Measurements from ENCODE around the gene GPSM1. TPM values are rescaled to one million over a fixed set of nuclear protein-coding genes. Genes with fewer than 3 reads are reported as not detected.

The GPSM1 gene
- total RNA-seq, 4 donors from 2014 or later: 28.8 to 95.1 (median 38.1) TPM

- Histone ChIP-seq H3K27ac (no peak overlapping the region), H3K4me1 (no peaks in the 10 kb centered on the region), H3K9me3 (no peaks in the 10 kb centered on the region), H3K4me3 (no peak overlapping the region), H3K36me3 (no peaks in the 10 kb centered on the region), H3K27me3 (peaks cover 0 to 45% of the 10 kb centered on the region in 2 donors)
- WGBS, 2 donors: 66 to 69% methylated on average over 9 to 19 of the region's 22 CpGs
- DNase-seq (ENCODE audit: low spot score in 2 of 2): no peak
- TF ChIP-seq EP300 (IDR thresholded peaks at IDR 0.05): no peak
- TF ChIP-seq CTCF (IDR thresholded peaks at IDR 0.05): no peak
- no peak for TF ChIP-seq POLR2A (IDR thresholded peaks at IDR 0.05)
Observed at GRCh38 chr9:136309101-136309801, 18.1 kb upstream of the GPSM1 start.

- WGBS, 2 donors: 92 to 97% methylated on average over 5 of the region's 5 CpGs
- H3K27me3 ChIP-seq: peaks cover 0 to 45% of the 10 kb centered on the region in 2 donors
- H3K27ac ChIP-seq: no peak overlapping the region
- no peaks in the 10 kb centered on the region for H3K4me1 ChIP-seq
- no peaks in the 10 kb centered on the region for H3K36me3 ChIP-seq
- DNase-seq (ENCODE audit: low spot score in 2 of 2): no peak
- no peak overlapping the region for H3K4me3 ChIP-seq
- no peak for TF ChIP-seq CTCF (IDR thresholded peaks at IDR 0.05)
- TF ChIP-seq EP300 (IDR thresholded peaks at IDR 0.05): no peak
- no peak for TF ChIP-seq POLR2A (IDR thresholded peaks at IDR 0.05)
- peaks cover 0 to 5% (median 0%) of the 10 kb centered on the region in 4 donors for H3K9me3 ChIP-seq
Observed at GRCh38 chr9:136309806-136310220, 17.5 kb upstream of the GPSM1 start.

GRCh38 chr9:136310273-136311030 lies 16.9 kb upstream of the GPSM1 start:
- TF ChIP-seq EP300 (IDR thresholded peaks at IDR 0.05): no peak
- Histone ChIP-seq H3K36me3 (no peaks in the 10 kb centered on the region), H3K4me1 (no peaks in the 10 kb centered on the region), H3K4me3 (no peak overlapping the region), H3K27me3 (peaks cover 0 to 45% of the 10 kb centered on the region in 2 donors), H3K27ac (no peak overlapping the region), H3K9me3 (peaks cover 0 to 10% (median 0%) of the 10 kb centered on the region in 4 donors)
- 44 to 58% methylated on average over 13 to 18 of the region's 28 CpGs for WGBS, 2 donors
- no peak for DNase-seq (ENCODE audit: low spot score in 2 of 2)

GRCh38 chr9:136311051-136312008 lies 16.0 kb upstream of the GPSM1 start:
- H3K36me3 ChIP-seq: no peaks in the 10 kb centered on the region
- H3K27me3 ChIP-seq: peaks cover 0 to 45% of the 10 kb centered on the region in 2 donors
- no peak for DNase-seq (ENCODE audit: low spot score in 2 of 2)
- H3K9me3 ChIP-seq: peaks cover 0 to 10% (median 0%) of the 10 kb centered on the region in 4 donors
- WGBS, 2 donors: 49 to 61% methylated on average over 17 to 21 of the region's 23 CpGs
- TF ChIP-seq EP300 (IDR thresholded peaks at IDR 0.05) (no peak), CTCF (IDR thresholded peaks at IDR 0.05) (no peak), POLR2A (IDR thresholded peaks at IDR 0.05) (no peak)
- H3K27ac ChIP-seq: no peak overlapping the region
- H3K4me3 ChIP-seq: no peak overlapping the region
- no peaks in the 10 kb centered on the region for H3K4me1 ChIP-seq

GRCh38 chr9:136312009-136312375 lies 15.3 kb upstream of the GPSM1 start:
- no peaks in the 10 kb centered on the region for H3K36me3 ChIP-seq
- H3K27me3 ChIP-seq: peaks cover 0 to 45% of the 10 kb centered on the region in 2 donors
- WGBS, 2 donors: 62 to 69% methylated on average over 9 to 10 of the region's 10 CpGs
- DNase-seq (ENCODE audit: low spot score in 2 of 2): no peak
- H3K4me3 ChIP-seq: no peak overlapping the region
- H3K27ac ChIP-seq: no peak overlapping the region
- peaks cover 0 to 10% (median 0%) of the 10 kb centered on the region in 4 donors for H3K9me3 ChIP-seq
- TF ChIP-seq EP300 (IDR thresholded peaks at IDR 0.05) (no peak), CTCF (IDR thresholded peaks at IDR 0.05) (no peak), POLR2A (IDR thresholded peaks at IDR 0.05) (no peak)
- H3K4me1 ChIP-seq: no peaks in the 10 kb centered on the region

Data from tibial nerve (tissue), 4 donors.